Ovary (tissue), 9 donors: ENCODE data around the gene ZSWIM7. TPM values are rescaled to one million over a fixed set of nuclear protein-coding genes. Genes with fewer than 3 reads are reported as not detected.

ENCODE experiments used
- DNase-seq, 5 donors: peaks; one replicate each; pipeline ENCODE4 v3.0.0-alpha.2; 2019 to 2020
- H3K27ac ChIP-seq, 2 donors: fragments of 200-600 bp; one replicate each; pipeline versions ENCODE4 v1.5.1 to v1.8.0; 2019 to 2022
- H3K27me3 ChIP-seq: fragments of 200-600 bp; one replicate; pipeline ENCODE4 v1.8.0; 2022
- H3K36me3 ChIP-seq: fragments of 200-600 bp; sonication (generic); one replicate; pipeline ENCODE4 v1.5.1; 2019
- H3K4me1 ChIP-seq: one replicate; pipeline ENCODE4 v1.8.1; 2013; ENCODE audit warnings: mild to moderate bottlenecking, moderate library complexity; ENCODE audit not compliant: insufficient read depth
- H3K4me3 ChIP-seq: fragments of 200-600 bp; sonication (generic); one replicate; pipeline ENCODE4 v1.5.1; 2017
- H3K9me3 ChIP-seq, 2 donors: fragments of 200-600 bp in 1 of 2; sonication (generic) in 1 of 2; one replicate each; pipeline versions ENCODE4 v1.5.1 to v1.8.1; 2013 to 2019; ENCODE audit warnings: mild to moderate bottlenecking in 1 of 2, moderate library complexity in 1 of 2
- CTCF ChIP-seq, 3 donors: fragments of 450-650 bp in 2 of 3; fragments of 200-600 bp in 1 of 3; IDR thresholded peaks; one replicate each; pipeline versions ENCODE4 v1.5.1 to v1.8.0; 2016 to 2022; ENCODE audit warnings: antibody characterized with exemption in 3 of 3, mild to moderate bottlenecking in 1 of 3
- EP300 ChIP-seq: sonication (generic); formaldehyde crosslinking; IDR thresholded peaks from one replicate; pipeline ENCODE4 v1.6.1; 2017; ENCODE audit warnings: antibody characterized with exemption
- POLR2A ChIP-seq: fragments of 450-650 bp; IDR thresholded peaks from one replicate; pipeline ENCODE4 v1.6.1; 2017; ENCODE audit warnings: antibody characterized with exemption, mild to moderate bottlenecking, moderate library complexity
- WGBS, 3 donors: extraction: QIAGEN DNeasy Blood & Tissue Kit in 1 of 3; methylation state at CpG; one replicate each; pipeline versions ENCODE4 v1.1.5 to v1.1.7; 2013 to 2017; 5-methylcytosine and 5-hydroxymethylcytosine counted together
- intact Hi-C, 4 donors: fragments of 100-400 bp; cut with DNase I; formaldehyde crosslinking; loops; one replicate each; pipeline versions ENCODE4 v1.11.0 to v1.15.1; 2022 to 2023
- polyA plus RNA-seq, 2 donors: library from polyadenylated mRNA; stranded (reverse); fragments of 200-250 nt in 1 of 2; fragments of 350-450 nt in 1 of 2; fragmentation: Illumina TruSeq in 1 of 2; extraction: RNeasy Lipid Tissue Mini Kit (QIAGEN cat#74804) in 1 of 2; gene quantifications; one replicate each; pipeline ENCODE4 v1.2.3, GENCODE V29; 2013 to 2014
- total RNA-seq, 7 donors: library from RNA; depleted of rRNA in 2 of 7; stranded (reverse); fragments of >200 nt in 2 of 7; fragmentation: NEBNext Ultra II Directional in 3 of 7; extraction: Animal tissue kit (Norgen Biotek cat#: 25700) in 3 of 7; gene quantifications; one replicate each; pipeline versions ENCODE4 v1.1.0 to v1.2.4, GENCODE V29; 2016 to 2023
- donor health status: DM: no; HTN: no; CAD: no; lungs with moderate emphysema.
- donor health status: DM: no; HTN: no; CAD: no.
- donor health status: Bipolar disorder and iron deficiency.
- donor health status: DM: yes; HTN: yes; CAD: no.
- donor health status: DM: no; HTN: no; CAD: no.
- donor health status: DM: yes; HTN: yes; CAD: no.

ZSWIM7 gene
- total and polyA plus RNA-seq, 9 donors: 14.4 to 62.5 (median 25.7) TPM

GRCh38 chr17:15971882-15972281 is 27.6 kb downstream of the ZSWIM7 start:
- no peaks in the 10 kb centered on the region for H3K4me1 ChIP-seq
- WGBS, 3 donors: 90 to 95% (median 93%) methylated on average over 5 of the region's 5 CpGs
- no peak overlapping the region for H3K4me3 ChIP-seq
- no peaks in the 10 kb centered on the region for H3K27me3 ChIP-seq
- no peak overlapping the region for H3K27ac ChIP-seq
- H3K9me3 ChIP-seq: no peaks in the 10 kb centered on the region
- no peak for DNase-seq
- TF ChIP-seq EP300 (no peak), CTCF (IDR thresholded peaks at IDR 0.05) (no peak)
- no peaks in the 10 kb centered on the region for H3K36me3 ChIP-seq
- intact Hi-C loops: no loop called here

- WGBS, 3 donors: 71 to 78% (median 73%) methylated on average over 5 of the region's 5 CpGs
- no peaks in the 10 kb centered on the region for H3K27me3 ChIP-seq
- DNase-seq: no peak
- no peaks in the 10 kb centered on the region for H3K4me1 ChIP-seq
- TF ChIP-seq EP300: no peak
- no peak for TF ChIP-seq POLR2A
- TF ChIP-seq CTCF (IDR thresholded peaks at IDR 0.05): no peak
- H3K4me3 ChIP-seq: no peak overlapping the region
- no peaks in the 10 kb centered on the region for H3K9me3 ChIP-seq
- no peak overlapping the region for H3K27ac ChIP-seq
- intact Hi-C loops: no loop called here
- H3K36me3 ChIP-seq: no peaks in the 10 kb centered on the region
Measured at GRCh38 chr17:15971098-15971678, 28.3 kb downstream of the ZSWIM7 start.

- 84 to 90% (median 87%) methylated on average over 2 of the region's 2 CpGs for WGBS, 3 donors
- Histone ChIP-seq H3K4me1 (no peaks in the 10 kb centered on the region), H3K36me3 (no peaks in the 10 kb centered on the region), H3K9me3 (no peaks in the 10 kb centered on the region), H3K27ac (no peak overlapping the region), H3K27me3 (no peaks in the 10 kb centered on the region), H3K4me3 (no peak overlapping the region)
- TF ChIP-seq CTCF (IDR thresholded peaks at IDR 0.05) (no peak), POLR2A (no peak), EP300 (no peak)
- intact Hi-C loops: no loop called here
- no peak for DNase-seq
Measured at GRCh38 chr17:15970500-15970899, 29.0 kb downstream of the ZSWIM7 start.

GRCh38 chr17:15969463-15969862 is 30.0 kb downstream of the ZSWIM7 start:
- Histone ChIP-seq H3K9me3 (no peaks in the 10 kb centered on the region), H3K27ac (no peak overlapping the region), H3K27me3 (no peaks in the 10 kb centered on the region), H3K4me1 (no peaks in the 10 kb centered on the region), H3K36me3 (no peaks in the 10 kb centered on the region), H3K4me3 (no peak overlapping the region)
- no peak for TF ChIP-seq POLR2A
- TF ChIP-seq CTCF (IDR thresholded peaks at IDR 0.05): no peak
- no peak for TF ChIP-seq EP300
- intact Hi-C loops: no loop called here
- no peak for DNase-seq
- WGBS, 3 donors: 93 to 96% (median 95%) methylated on average over 8 of the region's 8 CpGs
